ENCODE results near the gene MICALL1. TPM values are rescaled to one million over a fixed set of nuclear protein-coding genes. Genes with fewer than 3 reads are reported as not detected.

Gene MICALL1
- total and polyA plus RNA-seq, 2 of the 13 experiments (the other 11 are each of a cell fraction or from before 2014, with no cell fraction given): 7.6 to 10.6 TPM

GRCh38 chr22:37898441-37899181, 7.5 kb upstream of the MICALL1 start (continued):
- peak; percentile 37; the same call in 1 of the 2 replicates for TF ChIP-seq ZNF605 (CRISPR knock-in tag; IDR thresholded peaks at IDR 0.05)
- TF ChIP-seq ZNF329 (CRISPR knock-in tag; IDR thresholded peaks at IDR 0.05; ENCODE audit: low read depth): no peak
- TF ChIP-seq MBNL3 (CRISPR knock-in tag; conservative IDR thresholded peaks at IDR 0.05): no peak
- no peak for TF ChIP-seq SOX6 (IDR thresholded peaks at IDR 0.05)
- peak; percentile 12; the same call in 1 of the 2 replicates for TF ChIP-seq SOX6 (CRISPR knock-in tag; IDR thresholded peaks at IDR 0.05)
- no peak for TF ChIP-seq ZSCAN5A (CRISPR knock-in tag; IDR thresholded peaks at IDR 0.05; ENCODE audit: borderline replicate concordance)
- no peak for TF ChIP-seq KLF9 (CRISPR knock-in tag; IDR thresholded peaks at IDR 0.05; ENCODE audit: low read depth)
- no peak for TF ChIP-seq ZNF513 (CRISPR knock-in tag; conservative IDR thresholded peaks at IDR 0.05)
- no peak for TF ChIP-seq ZNF800 (CRISPR knock-in tag; IDR thresholded peaks at IDR 0.05)
- TF ChIP-seq ZNF7 (CRISPR knock-in tag; IDR thresholded peaks at IDR 0.05): no peak
- no peak for TF ChIP-seq FOXP4 (CRISPR knock-in tag; IDR thresholded peaks at IDR 0.05)
- no peak for TF ChIP-seq HNRNPUL1 (IDR thresholded peaks at IDR 0.05; ENCODE audit: low read depth, low read length)
- no peak for TF ChIP-seq CHCHD3 (CRISPR knock-in tag; IDR thresholded peaks at IDR 0.05)
- TF ChIP-seq ESRRA (CRISPR knock-in tag; IDR thresholded peaks at IDR 0.05; ENCODE audit: low read depth): no peak
- no peak for TF ChIP-seq MBD4 (IDR thresholded peaks at IDR 0.05; ENCODE audit: borderline replicate concordance, low read length)
- TF ChIP-seq ZNF12 (CRISPR knock-in tag; IDR thresholded peaks at IDR 0.05): no peak
- no peak for TF ChIP-seq NKX3-1 (CRISPR knock-in tag; IDR thresholded peaks at IDR 0.05)
- TF ChIP-seq ZNF782 (CRISPR knock-in tag; IDR thresholded peaks at IDR 0.05; ENCODE audit: borderline replicate concordance): no peak
- no peak for TF ChIP-seq ZNF496 (CRISPR knock-in tag; IDR thresholded peaks at IDR 0.05; ENCODE audit: insufficient replicate concordance)
- TF ChIP-seq REL (CRISPR knock-in tag; conservative IDR thresholded peaks at IDR 0.05): no peak
- no peak for TF ChIP-seq ZNF44 (CRISPR knock-in tag; IDR thresholded peaks at IDR 0.05)
- no peak for TF ChIP-seq TOE1 (CRISPR knock-in tag; IDR thresholded peaks at IDR 0.05)
